SU-DHL-6 (cell line): Measurements from ENCODE around the gene SYNCRIP.

ENCODE experiments used
- H2AFZ ChIP-seq: fragments of 200-600 bp; sonication (generic); 2 replicates; pipeline ENCODE4 v1.6.1; 2014; ENCODE audit warnings: low read depth, mild to moderate bottlenecking, moderate library complexity, mixed read lengths, antibody characterized with exemption, low read length; ENCODE audit not compliant: severe bottlenecking
- H3F3A ChIP-seq: fragments of 200-600 bp; shearing (Covaris generic); 2 replicates; pipeline ENCODE4 v1.6.0; 2016; ENCODE audit warnings: antibody characterized with exemption, mild to moderate bottlenecking; ENCODE audit not compliant: insufficient read depth
- H3K27ac ChIP-seq: fragments of 200-600 bp; sonication (generic); 2 replicates; pipeline ENCODE4 v1.5.1; 2016; ENCODE audit warnings: low read depth, mild to moderate bottlenecking, low read length, moderate library complexity, mixed read lengths
- H3K27me3 ChIP-seq: fragments of 200-600 bp; sonication (generic), shearing (Covaris generic); 2 replicates; pipeline ENCODE4 v1.6.0; 2014; ENCODE audit warnings: mild to moderate bottlenecking, low read length
- H3K36me3 ChIP-seq: fragments of 200-600 bp; sonication (generic); 2 replicates; pipeline ENCODE4 v1.6.1; 2014; ENCODE audit warnings: mild to moderate bottlenecking, low read length, mixed read lengths
- H3K4me2 ChIP-seq: fragments of 300-600, 200-600 bp; shearing (Covaris generic), sonication (generic); 2 replicates; pipeline ENCODE4 v1.6.0; 2014; ENCODE audit warnings: low read length, low read depth, mild to moderate bottlenecking; ENCODE audit not compliant: poor library complexity, severe bottlenecking
- H3K4me3 ChIP-seq: fragments of 200-600 bp; sonication (generic); 2 replicates; pipeline ENCODE4 v1.5.1; 2014; ENCODE audit warnings: antibody characterized with exemption, low read length, mild to moderate bottlenecking, mixed read lengths; ENCODE audit not compliant: insufficient read depth, poor library complexity, severe bottlenecking
- H3K79me2 ChIP-seq: fragments of 200-600 bp; sonication (generic); 2 replicates; pipeline ENCODE4 v1.6.1; 2014; ENCODE audit warnings: mild to moderate bottlenecking, low read length, moderate library complexity; ENCODE audit not compliant: insufficient read depth
- H3K9ac ChIP-seq: fragments of 200-600 bp; sonication (generic); 2 replicates; pipeline ENCODE4 v1.7.0; 2014; ENCODE audit warnings: mild to moderate bottlenecking, low read length
- H3K9me2 ChIP-seq: fragments of 200-600 bp; sonication (generic); replicated peaks from 2 replicates; pipeline ENCODE4 v1.6.1; 2014; ENCODE audit warnings: low read length; ENCODE audit not compliant: insufficient read depth
- H3K9me3 ChIP-seq: fragments of 200-600 bp; sonication (generic); 2 replicates; pipeline ENCODE4 v1.6.1; 2014; ENCODE audit warnings: low read length, mixed read lengths; ENCODE audit not compliant: insufficient read depth
- H4K20me1 ChIP-seq: fragments of 200-600 bp; sonication (generic); 2 replicates; pipeline ENCODE4 v1.6.1; 2014; ENCODE audit warnings: low read depth, mild to moderate bottlenecking, antibody characterized with exemption, low read length, moderate library complexity, mixed read lengths
- CTCF ChIP-seq: fragments of 200-600 bp; sonication (generic); IDR thresholded peaks from one replicate; pipeline ENCODE4 v1.5.1; 2017; ENCODE audit warnings: antibody characterized with exemption, mild to moderate bottlenecking, low read length, moderate library complexity; ENCODE audit not compliant: insufficient read depth, poor library complexity, severe bottlenecking
- EZH2phosphoT487 ChIP-seq: fragments of 200-600 bp; sonication (generic), shearing (Covaris generic); conservative IDR thresholded peaks from 2 replicates; pipeline ENCODE4 v1.6.1; 2018; ENCODE audit warnings: mild to moderate bottlenecking, antibody characterized with exemption, low read length, moderate library complexity, mixed read lengths

The SYNCRIP gene

GRCh38 chr6:85576476-85576875 lies 66.2 kb downstream of the SYNCRIP start:
- TF ChIP-seq EZH2phosphoT487 (no peak), CTCF (no peak)
- Histone ChIP-seq H3K9me3 (no peaks in the 10 kb centered on the region), H3K27ac (no peak overlapping the region), H3K4me2 (no peak overlapping the region), H3K9me2 (no peaks in the 10 kb centered on the region), H3K4me3 (no peak overlapping the region), H3K9ac (no peak overlapping the region), H3K36me3 (peaks cover 7% of the 10 kb centered on the region; the same call in 1 of the 2 replicates), H3K27me3 (no peaks in the 10 kb centered on the region), H3K79me2 (peaks cover 82% of the 10 kb centered on the region), H4K20me1 (peaks cover 13% of the 10 kb centered on the region), H3F3A (no peaks in the 10 kb centered on the region), H2AFZ (no peak overlapping the region)

GRCh38 chr6:85574932-85575598 lies 67.6 kb downstream of the SYNCRIP start:
- H4K20me1 ChIP-seq: peaks cover 13% of the 10 kb centered on the region
- H2AFZ ChIP-seq: no peak overlapping the region
- no peak overlapping the region for H3K4me3 ChIP-seq
- peaks cover 11% of the 10 kb centered on the region; the same call in 1 of the 2 replicates for H3K36me3 ChIP-seq
- H3K9me2 ChIP-seq: no peaks in the 10 kb centered on the region
- H3K79me2 ChIP-seq: peaks cover 68% of the 10 kb centered on the region
- H3K27ac ChIP-seq: no peak overlapping the region
- TF ChIP-seq CTCF: no peak
- no peak for TF ChIP-seq EZH2phosphoT487
- no peaks in the 10 kb centered on the region for H3K9me3 ChIP-seq
- no peak overlapping the region for H3K9ac ChIP-seq
- H3K4me2 ChIP-seq: no peak overlapping the region
- no peaks in the 10 kb centered on the region for H3F3A ChIP-seq
- H3K27me3 ChIP-seq: no peaks in the 10 kb centered on the region

- Histone ChIP-seq H3F3A (no peaks in the 10 kb centered on the region; the same call in 1 of the 2 replicates), H3K4me3 (no peak overlapping the region), H3K27ac (no peak overlapping the region), H3K4me2 (no peak overlapping the region), H3K79me2 (peaks cover 12% of the 10 kb centered on the region), H4K20me1 (no peaks in the 10 kb centered on the region), H2AFZ (no peak overlapping the region), H3K9me2 (no peaks in the 10 kb centered on the region), H3K27me3 (no peaks in the 10 kb centered on the region), H3K36me3 (peaks cover 26% of the 10 kb centered on the region), H3K9ac (no peak overlapping the region), H3K9me3 (no peaks in the 10 kb centered on the region)
- no peak for TF ChIP-seq CTCF
- TF ChIP-seq EZH2phosphoT487: no peak
Observed at GRCh38 chr6:85569323-85569722, 73.4 kb downstream of the SYNCRIP start.
